AG10803 (cell line): ENCODE measurements around the gene ZNF366.

ENCODE experiments used
- DNase-seq: peaks from one replicate; pipeline ENCODE4 v3.0.0; 2010; ENCODE audit warnings: low read depth
- H3K4me3 ChIP-seq: 2 replicates; pipeline ENCODE4 v1.5.1; 2011; ENCODE audit warnings: mild to moderate bottlenecking, low read length, control low read depth
- TF ChIP-seq, protein P1 (sequence below): conservative IDR thresholded peaks from 2 replicates; pipeline ENCODE4 v1.5.1; 2011; ENCODE audit warnings: mild to moderate bottlenecking, low read length, control low read depth, inconsistent platforms

Gene ZNF366

DNA sequence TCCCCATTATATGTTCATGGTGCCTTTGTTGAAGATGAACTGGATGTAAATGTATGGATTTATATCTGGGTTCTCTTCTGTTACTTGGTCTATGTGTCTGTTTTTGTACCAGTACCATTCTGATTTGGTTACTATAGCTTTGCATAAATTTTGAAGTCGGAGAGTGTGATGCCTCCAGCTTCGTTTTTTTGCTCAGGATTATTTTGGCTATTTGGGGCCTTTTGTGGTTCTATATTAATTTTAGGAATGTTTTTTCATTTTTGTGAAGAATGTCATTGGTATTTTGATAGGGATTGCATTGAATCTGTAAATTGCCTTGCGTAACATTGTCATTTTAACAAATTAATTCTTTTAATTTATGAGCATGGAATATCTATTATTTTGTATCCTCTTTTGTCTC is 36.6 kb upstream of the ZNF366 start:
- no peak overlapping the region for H3K4me3 ChIP-seq
- TF ChIP-seq, protein P1, sequence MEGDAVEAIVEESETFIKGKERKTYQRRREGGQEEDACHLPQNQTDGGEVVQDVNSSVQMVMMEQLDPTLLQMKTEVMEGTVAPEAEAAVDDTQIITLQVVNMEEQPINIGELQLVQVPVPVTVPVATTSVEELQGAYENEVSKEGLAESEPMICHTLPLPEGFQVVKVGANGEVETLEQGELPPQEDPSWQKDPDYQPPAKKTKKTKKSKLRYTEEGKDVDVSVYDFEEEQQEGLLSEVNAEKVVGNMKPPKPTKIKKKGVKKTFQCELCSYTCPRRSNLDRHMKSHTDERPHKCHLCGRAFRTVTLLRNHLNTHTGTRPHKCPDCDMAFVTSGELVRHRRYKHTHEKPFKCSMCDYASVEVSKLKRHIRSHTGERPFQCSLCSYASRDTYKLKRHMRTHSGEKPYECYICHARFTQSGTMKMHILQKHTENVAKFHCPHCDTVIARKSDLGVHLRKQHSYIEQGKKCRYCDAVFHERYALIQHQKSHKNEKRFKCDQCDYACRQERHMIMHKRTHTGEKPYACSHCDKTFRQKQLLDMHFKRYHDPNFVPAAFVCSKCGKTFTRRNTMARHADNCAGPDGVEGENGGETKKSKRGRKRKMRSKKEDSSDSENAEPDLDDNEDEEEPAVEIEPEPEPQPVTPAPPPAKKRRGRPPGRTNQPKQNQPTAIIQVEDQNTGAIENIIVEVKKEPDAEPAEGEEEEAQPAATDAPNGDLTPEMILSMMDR = no peak
- DNase-seq = no peak

DNA sequence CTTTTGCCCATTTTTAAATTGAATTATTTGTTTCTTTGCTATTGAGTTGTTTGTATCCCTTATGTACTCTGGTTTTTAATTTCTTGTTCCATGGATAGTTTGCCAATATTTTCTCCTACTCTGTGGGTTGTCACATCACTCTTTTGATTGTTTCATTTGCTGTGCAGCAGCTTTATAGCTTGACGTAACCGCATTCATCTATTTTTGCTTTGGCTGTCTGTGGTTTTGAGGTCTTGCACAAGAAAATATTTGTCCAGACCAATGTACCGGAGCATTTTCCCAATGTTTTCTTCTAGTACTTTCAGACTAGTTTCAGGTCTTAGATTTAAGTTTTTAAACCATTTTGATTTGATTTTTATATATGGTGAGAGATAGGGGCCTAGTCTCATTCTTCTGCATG is 36.2 kb upstream of the ZNF366 start:
- H3K4me3 ChIP-seq = no peak overlapping the region
- TF ChIP-seq, protein P1 = no peak
- DNase-seq = peak; percentile 91

DNA sequence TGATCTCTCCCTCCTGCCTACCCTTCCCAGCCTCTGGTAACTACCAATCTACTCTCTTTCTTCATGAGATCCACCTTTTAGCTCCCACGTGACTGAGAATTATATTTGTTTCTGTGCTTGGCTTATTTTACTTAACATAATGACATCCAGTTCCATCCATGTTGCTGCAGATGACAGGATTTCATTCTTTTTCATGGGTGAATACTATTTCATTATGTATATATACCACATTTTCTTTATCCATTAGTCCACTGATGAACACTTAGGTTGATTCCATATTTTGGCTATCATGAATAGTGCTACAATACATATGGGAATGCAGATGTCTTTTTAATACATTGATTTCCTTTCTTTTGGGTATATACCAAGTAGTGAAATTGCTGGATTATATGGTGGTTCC is 35.5 kb upstream of the ZNF366 start:
- no peak overlapping the region for H3K4me3 ChIP-seq
- TF ChIP-seq, protein P1 = no peak
- no peak for DNase-seq

DNA sequence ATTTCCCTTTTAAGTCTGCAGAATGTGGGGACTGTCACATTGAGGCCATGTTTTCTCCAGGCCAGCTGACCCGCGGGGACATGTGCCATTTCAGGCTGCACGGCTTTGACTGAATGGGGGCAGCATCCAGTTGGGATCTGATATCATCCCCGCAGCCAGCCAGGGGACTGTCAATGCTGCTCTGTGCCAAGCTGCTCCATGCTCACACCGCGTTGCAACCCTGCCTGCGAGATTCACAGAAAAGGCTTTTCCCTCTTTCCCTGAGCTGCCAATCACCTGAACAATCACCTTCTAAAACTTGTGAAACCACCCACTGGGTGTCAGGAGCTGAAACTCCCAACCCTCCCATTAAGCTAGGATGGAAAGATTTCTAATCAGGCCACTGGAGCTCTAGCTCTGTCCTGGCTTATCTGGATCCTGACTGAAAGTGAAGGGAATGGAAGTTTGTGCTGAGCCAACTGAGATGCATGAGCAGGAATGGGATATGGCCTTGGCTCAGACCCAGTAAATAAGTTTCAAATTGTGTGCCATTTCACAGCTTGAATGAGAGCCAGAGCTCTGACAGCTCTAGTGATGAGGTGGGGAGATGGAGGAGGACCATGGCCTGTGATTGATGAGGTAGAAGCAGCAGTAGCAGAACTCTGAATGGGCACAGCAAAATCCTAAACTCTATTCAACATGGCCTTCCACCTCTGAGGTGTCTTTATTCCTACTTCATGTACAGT is 34.5 kb upstream of the ZNF366 start:
- TF ChIP-seq, protein P1 = no peak
- DNase-seq = no peak
- H3K4me3 ChIP-seq = no peak overlapping the region

DNA sequence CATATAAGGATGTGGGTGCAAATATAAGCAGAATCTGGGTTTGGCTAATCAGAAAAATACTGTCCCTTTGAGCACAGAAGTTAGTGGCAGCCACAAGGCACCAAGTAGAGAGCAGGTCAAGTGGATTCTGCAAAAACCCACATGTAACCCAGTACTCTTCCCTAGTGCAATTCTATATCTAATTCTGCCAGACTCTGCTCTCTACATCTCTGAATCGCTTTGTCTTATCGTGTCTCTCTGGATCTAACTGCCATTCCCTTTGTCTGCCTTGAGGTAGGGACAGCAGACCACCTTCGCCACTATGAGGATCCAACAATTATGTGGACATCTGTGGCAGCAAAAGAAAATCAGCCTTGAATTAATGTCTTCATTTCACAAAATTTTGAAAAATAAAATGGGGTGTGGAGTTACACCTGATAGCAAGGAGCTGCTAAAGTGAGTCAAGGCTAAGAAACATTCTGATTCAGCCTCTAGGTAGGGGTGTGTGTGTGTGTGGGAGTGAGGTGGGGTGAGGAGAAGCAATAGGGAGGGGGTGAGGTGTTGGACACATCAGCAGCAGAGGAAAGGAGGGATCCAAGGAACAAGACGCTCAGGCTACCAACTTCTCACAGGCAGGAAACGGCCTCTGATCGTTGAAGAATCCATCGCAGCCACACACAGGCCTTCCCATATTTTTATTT is 33.7 kb upstream of the ZNF366 start:
- no peak overlapping the region for H3K4me3 ChIP-seq
- TF ChIP-seq, protein P1 = no peak
- no peak for DNase-seq

DNA sequence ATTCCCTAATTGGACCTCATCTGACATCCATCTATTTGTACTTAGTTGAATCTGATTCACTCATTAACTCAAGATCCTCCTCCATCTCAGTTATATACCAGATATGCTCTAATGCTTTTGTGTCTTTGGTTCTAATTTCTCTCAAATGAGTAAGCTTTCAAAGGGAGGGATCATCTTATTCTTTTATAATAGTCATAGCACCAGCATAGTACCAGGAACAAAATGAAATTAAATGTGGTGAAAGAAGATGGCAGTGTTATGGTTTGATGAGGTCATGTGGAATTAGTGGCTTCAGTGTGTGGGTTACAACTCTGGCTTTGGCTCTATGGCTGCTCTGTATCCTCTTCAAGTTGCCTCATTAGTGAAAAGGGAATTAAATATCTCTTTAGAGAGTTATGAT is 32.5 kb upstream of the ZNF366 start:
- H3K4me3 ChIP-seq = no peak overlapping the region
- no peak for DNase-seq
- TF ChIP-seq, protein P1 = no peak

DNA sequence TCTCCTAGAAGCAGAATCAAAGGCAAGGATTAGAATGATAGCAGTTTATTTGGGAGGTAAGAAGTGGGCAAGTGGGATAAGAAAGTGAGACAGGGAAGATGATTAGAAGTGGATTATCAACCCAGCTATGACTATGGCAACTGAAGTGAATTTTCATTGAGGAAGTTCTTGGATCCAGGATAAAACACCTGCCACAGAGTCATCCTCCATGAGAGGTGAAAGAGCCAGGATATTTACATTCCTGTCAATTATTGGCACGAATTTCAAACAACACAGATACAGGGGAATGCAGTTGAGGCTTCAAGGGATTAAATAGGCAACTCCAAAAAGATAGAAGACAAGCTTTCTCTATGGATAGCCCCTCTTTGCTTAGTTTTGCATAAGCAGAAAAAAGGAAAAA is 31.8 kb upstream of the ZNF366 start:
- no peak overlapping the region for H3K4me3 ChIP-seq
- TF ChIP-seq, protein P1 = no peak
- DNase-seq = no peak
